Measurements from ENCODE around the gene DNAH12.
A peak's percentile ranks its signal among the peaks of the same experiment; 100 is the strongest.
"Not testable (repeated sequence)": the region's sequence is repeated elsewhere in the genome, so short reads cannot be mapped to it uniquely, and the experiment has no call there.

DNAH12 gene

DNA sequence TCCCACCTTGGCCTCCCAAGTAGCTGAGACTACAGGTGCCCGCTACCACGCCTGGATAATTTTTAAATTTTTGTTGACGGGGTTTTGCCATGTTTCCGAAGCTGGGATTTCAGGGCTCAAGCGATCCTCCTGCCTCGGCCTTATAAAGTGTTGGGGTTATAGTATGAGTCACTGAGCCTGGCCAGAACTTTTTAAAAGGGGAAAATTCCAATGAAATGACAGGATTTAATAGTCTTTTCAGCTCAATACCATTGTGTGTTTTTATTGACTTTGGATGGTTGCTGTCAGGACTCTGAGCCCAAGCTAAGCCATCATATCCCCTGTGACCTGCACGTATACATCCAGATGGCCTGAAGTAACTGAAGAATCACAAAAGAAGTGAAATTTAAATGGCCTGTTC, 240.6 kb downstream of the DNAH12 start:
- FAIRE-seq: not testable (repeated sequence)

DNA sequence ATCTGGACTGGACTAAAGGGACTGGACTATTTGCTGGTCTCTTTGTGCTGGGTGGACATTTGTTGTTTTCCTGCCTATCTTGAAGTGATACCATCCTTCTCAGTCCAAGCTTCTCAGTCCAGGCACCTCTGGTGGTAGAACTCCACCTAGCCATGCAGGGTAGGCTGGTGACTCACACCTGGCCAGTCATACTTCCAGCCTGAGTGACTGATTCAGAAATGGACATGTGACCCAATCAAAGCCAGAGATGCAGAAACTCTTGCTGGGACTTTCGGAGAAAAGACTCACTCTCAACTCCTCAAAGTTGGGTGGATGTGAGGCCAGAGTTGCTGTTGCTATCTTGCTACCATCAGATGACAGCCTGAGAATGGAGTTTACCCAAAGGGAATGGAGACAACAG, 246.1 kb downstream of the DNAH12 start:
- no peak for FAIRE-seq

DNA sequence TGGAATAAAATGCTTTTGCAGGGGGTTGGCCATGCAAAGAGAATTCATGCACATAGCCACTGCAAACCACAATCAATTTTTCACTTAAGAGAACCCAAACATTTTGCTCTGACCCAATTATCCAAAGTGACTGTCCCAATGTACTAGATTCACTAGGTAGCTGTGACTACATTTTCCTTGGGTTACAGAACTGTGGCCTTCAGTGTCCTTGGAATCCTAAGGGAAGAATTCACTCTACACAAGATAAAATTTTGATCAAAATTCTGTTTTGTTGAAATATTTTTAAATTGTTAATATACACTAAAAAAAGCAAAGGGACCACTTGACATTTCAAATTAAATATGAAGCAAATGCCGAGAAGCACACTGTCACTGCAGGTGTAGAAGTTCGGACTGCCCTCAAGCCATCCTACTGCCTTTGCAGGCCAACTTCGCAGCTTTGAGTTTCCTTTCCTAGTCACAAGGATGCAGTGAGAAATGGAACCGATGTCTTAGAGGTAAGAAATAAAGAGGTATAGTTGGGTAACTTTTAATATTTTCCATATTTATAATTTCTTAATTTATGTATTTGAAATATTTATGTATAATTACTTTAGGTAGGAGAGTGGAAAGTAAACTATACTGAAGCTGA, 251.1 kb downstream of the DNAH12 start:
- FAIRE-seq: no peak

DNA sequence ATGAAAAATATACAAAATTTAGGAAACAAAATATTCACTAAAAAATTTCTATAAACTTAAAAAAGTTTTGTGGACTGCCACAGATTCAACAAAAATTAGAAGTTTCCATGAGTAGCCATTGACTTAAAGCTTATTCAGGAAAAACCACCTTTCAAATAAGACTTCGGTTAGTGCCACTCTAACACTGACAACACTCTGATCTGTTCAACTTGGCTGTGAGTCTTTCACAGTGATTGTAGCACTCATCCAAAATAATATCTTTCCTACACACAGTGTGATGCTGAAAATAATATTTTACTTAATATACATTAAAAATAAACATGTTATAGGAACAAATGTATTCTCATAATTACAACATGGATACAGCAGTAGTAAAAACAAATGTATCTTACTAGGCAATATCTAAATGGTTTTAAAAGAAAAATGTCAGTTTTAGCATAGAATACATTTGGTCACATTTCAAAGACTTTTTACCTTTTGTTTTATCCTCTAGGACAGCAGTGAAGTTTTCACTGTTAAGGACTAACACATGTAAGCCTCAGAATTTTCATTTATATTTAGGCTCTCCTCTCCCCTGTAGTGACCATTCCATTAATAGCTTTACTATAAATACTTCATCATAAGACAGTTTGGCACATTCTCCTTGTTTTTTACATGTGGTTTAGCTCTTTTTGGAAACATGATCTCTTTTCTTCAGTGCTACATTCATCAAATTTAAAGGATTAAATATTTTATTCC, 251.8 kb downstream of the DNAH12 start, which contains the start of gene ASB14:
TSS of gene ASB14 (minus strand) at position 527 of the 738 bp plus-strand sequence. CDS start 652 bp downstream, outside the sequence.
- no peak for FAIRE-seq

DNA sequence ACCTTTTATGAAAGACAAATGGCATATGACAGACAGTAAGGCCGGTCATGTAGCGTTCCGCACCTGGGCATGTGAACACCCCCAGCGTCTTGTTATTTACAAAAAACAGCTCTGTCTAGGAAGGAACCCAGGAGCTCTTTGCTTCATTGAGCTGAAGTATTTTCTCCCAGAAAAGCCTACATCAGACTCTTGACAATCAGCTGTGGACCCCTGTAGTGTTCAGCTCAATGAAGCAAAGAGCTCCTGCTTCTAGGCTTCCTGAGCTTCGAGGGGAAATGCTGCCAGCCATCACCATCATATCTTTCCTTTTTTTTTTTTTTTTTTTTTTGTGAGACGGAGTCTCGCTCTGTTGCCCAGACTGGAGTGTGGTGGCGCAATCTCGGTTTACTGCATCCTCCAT, 255.7 kb downstream of the DNAH12 start:
- no peak for FAIRE-seq

DNA sequence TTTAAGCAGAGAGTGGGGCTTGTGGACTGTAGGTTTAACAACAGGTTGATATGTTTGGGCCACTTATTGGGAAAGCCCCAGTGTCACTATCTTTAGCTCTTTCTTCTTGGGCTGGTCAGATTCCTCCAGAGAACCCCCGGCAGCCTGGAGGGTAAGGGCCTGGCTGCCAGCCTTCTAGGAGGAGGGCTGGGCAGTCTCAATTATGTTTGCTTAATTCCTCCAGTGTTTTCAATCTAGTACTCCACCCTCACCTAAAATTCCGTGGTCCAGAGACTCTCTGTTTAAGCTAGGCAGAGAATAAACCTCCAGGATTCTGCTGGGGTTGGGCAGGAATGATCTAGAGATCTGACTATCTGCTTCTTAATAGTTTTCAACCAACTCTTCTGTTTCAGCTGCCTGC, 256.9 kb downstream of the DNAH12 start:
- FAIRE-seq: no peak

DNA sequence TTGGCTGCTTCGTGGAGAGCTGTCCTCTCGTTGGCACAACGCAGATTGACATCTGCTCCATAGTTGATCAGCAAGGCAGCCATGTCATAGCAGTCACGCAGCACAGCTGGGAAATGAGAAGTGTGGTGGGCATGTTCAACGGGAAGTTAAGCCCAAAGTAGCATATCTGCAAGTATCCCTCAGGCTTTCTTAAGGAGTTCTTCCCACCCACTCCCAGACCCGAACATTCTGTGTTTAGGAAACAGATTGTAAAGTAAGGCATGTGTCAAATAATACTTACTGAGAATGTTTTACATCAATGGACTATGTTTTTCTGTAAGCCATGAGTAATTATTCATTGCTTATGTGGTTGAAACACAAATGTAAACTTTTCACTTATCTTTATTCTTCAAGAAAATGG, 260.8 kb downstream of the DNAH12 start:
- no peak for FAIRE-seq

DNA sequence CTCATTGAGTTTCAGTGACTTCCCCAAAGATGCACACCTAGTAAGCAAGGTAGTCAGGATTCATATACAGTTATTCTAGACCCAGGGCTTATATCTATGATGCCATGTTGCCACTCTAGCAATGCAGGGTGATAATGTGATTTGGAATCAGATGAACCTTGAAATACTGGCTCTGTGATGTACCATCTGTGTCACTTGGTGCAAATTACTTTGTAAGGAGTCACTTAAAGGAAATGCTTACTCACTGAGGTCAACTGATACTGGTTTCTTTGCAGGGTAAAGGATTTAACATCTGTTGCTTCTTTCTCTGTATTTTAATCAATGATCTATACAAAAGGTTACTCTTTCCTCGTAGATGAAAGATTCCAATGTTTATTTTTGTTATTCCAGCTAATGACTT, 262.4 kb downstream of the DNAH12 start:
- FAIRE-seq: no peak

DNA sequence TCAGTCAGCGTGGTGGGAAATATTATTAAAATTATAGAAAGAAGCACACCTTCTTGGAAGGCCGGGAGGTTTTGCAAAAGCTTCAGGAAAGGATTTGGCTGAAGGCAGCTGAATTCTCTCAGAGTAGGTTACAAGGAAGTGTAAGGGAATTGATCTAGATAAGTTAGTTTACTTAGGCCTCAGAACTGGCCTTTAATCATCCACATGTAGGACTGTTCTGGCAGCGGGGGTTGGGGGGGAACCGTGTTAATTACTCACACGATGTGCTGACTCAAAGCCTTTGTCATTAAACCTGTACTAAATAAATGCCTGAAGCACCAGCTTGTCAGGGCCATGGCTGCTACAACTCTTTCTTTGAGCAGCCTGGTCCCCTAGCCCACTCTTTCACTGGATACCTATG, 264.5 kb downstream of the DNAH12 start:
- no peak for FAIRE-seq

DNA sequence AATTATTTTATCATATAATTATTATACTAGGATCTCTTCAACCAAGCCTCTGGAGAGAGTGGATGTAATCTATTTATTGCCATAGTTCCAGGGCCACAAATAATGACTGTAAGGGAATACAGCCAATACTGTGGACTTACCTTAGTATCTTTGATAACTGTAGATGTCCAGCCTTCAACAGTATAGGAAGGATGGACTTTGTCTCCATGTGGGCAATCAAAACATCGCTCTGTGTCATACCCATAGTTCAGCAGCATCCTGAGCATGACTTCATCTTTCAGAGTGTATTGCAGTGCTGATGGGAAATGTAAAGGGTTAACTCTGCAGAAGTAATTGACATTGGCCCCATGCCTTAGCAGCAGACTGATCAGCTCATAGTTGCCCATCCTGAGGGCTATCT, 265.9 kb downstream of the DNAH12 start:
- FAIRE-seq: no peak

DNA sequence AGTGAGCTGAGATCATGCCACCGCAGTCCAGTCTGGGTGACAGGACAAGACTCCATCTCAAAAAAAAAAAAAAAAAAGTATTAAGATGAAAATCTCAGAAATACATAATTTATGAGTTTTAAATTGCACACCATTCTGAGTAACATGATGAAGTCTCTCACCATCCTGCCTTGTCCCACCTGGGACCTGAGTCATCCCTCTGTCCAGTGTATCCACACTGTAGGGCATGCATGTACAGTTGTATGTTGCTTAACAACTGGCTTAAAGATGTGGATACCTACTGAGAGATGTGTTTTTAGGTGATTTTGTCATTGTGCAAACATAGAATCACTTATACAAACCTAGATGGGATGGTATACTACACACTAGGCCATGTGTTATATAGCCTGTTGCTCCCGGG, 268.8 kb downstream of the DNAH12 start:
- no peak for FAIRE-seq

DNA sequence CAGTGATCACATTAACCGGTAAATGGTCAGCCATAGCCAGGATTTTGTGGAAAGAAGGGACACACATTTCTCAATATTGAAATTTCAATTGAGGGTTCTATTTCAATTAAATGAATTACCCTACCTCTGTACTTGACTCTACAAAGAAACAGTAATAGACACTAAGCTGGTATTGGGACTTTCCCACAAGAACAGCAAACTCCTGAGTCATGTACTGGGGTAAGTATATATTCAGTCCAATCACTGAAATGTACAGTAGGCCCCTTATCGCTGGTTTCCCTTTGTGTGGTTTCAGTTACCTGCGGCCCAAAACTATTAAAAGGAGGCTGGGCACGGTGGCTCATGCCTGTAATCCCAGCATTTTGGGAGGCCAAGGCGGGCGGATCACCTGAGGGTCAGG, 269.3 kb downstream of the DNAH12 start:
- FAIRE-seq: no peak

DNA sequence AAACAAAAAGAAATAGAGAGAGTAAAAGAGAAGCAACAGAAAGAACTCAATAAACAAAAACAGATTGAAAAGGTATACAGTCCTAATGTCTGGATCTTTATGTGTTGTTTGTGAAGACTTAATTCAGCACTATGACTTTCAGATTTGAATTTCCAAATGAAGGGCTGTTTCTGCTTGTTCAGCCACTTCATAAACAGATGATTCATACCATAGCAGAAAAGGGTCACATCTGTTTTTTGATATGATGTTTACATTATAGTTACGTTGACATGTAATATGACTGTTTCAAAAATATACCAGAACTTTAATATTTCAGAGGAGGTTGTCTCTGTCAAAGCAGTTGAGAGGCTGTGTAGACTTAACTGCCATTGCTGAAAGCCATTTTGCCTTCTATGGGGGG, 275.7 kb downstream of the DNAH12 start:
- no peak for FAIRE-seq

DNA sequence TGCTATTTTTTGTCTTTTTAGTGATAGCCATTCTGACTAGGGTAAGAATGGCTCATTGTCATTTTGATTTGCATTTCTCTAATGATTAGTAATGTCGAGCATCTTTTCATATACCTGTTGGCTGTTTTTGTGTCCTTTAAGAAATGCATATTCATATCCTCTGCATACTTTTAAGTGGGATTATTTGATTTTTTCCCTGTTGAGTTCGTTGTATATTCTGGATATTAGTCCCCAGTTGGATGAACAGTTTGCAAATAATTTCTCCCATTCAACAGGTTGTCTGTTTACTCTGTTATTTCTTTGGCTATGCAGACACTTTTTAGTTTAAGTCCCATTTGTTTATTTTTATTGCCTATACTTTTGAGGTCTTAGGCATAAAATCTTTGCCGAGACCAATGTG, 282.2 kb downstream of the DNAH12 start:
- no peak for FAIRE-seq

DNA sequence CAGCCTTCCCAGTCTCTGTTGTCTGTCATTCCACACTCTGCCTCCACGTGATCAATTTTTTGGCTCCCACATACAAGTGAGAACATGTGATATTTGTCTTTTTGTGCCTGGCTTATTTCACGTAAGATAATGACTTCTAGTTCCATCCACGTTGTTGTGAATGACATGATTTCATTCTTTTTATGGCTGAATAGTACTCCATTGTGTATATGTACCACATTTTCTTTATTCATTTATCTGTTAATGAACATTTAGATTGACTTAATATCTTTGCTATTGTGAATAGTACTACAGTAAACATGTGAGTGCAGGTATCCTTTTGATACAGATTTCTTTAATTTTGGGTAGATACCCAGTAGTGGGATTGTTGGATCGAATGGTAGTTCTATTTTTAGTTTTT, 283.0 kb downstream of the DNAH12 start:
- FAIRE-seq: no peak

DNA sequence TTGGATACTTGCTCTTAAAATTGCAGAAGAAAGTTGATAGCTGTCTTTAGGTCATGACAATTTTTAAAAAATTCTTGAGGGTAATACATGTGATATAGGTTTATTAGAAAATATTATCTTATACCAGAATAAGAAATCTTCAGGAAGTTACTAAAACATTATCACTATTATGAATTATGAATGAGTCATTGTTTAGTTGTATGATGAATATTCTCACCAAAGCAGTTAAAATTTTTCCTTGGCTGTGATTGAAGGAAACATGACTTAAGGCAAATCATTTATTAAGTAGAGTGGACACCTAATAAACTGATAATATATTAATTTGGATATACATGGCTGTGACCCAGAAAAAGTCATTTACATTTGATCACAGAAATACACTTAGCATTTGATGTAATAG, 286.5 kb downstream of the DNAH12 start:
- FAIRE-seq: peak; percentile 59

DNA sequence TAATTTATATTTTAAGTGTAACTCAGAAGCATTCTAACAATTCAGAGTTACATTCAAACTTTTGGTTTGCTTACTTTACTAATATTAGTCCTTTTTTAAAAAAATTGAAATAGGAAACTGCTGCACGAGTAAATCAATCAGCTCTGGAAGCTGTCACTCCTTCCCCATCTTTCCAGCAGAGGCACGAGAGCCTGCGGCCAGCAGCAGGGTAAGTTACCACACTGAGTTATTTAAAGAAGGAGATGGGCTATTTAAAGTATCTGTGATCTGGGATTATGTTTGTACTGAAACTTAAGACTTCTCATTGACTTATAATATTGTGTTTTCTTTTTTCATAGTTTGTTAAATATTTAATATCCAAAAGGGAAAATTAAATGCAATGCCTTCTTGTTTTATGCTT, 287.3 kb downstream of the DNAH12 start:
- FAIRE-seq: no peak

DNA sequence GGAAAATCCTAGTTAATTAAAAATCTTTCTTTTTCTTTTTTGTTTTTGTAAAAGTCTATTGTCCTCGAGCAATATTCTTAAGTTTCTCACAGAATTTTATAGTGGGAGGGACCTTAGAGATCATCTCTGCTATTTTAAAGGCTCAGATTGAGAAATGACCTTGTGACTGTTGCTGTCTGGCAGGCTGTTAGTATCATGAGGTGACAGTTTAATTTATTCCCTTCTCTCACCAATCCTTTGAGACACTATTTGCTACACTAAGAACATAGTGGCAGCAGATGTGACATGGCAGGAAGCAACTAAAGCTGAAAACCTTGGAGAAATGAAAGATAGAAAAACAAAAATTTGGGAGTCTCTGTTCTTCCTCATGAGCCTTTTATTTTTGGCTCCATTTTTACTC, 291.7 kb downstream of the DNAH12 start:
- FAIRE-seq: no peak

DNA sequence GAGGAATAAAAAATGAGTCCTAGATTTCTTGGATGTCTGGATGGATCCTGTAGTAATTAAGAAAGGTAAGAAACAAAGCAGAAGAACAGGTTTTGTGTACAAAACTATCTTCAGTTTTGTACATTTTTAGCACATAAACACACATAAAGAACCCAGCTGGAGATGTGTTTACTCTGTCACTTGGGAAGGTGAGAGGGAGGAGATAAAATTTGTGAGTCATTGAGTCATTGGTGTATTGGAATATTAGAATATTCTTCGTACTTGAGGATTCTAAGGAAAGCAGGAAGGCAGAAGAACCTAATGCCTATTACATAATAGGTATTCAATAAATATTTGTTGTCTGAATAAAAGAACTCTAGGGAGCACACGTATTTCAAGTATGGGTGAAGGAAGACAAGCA, 299.2 kb downstream of the DNAH12 start:
- no peak for FAIRE-seq
